ENCODE measurements around the gene EHMT1.

EHMT1 gene

DNA sequence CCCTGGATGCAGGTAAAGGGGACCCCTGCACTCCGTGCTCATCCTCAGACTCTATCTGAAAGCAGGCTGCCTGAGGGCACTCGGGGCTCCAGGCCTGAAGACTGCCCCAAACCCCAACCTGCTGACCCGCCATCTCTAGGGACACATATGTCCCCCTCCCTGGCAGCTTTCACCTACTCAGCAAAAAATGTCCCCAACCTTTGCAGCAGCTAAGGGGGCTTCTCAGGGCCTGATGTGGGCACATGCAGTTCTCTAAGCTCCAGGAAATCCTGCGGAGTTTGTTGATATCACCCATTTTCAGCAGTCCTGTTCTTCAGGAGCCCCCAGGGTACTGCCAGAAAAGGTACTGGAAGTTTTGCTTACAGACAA is 37.9 kb upstream of the EHMT1 start:
- H3K9me2 ChIP-seq (ENCODE audit: low read depth, low read length): no peaks in the 10 kb centered on the region
- H3K4me1 ChIP-seq (ENCODE audit: insufficient read depth, low read length, severe bottlenecking): peaks cover 38% of the 10 kb centered on the region
- H3K9ac ChIP-seq (ENCODE audit: low read length): no peak overlapping the region
- H4K20me1 ChIP-seq (ENCODE audit: insufficient read depth, low read length): no peaks in the 10 kb centered on the region
- H3K4me3 ChIP-seq (ENCODE audit: low read depth, low read length, poor library complexity, severe bottlenecking): no peak overlapping the region
- no peaks in the 10 kb centered on the region for H3K9me3 ChIP-seq (ENCODE audit: low read length)
- H3K79me2 ChIP-seq (ENCODE audit: insufficient read depth, low read length): peaks cover 15% of the 10 kb centered on the region
- no peak for TF ChIP-seq EZH2 (IDR thresholded peaks at IDR 0.05; ENCODE audit: borderline replicate concordance, low read length)
- TF ChIP-seq, protein P1, sequence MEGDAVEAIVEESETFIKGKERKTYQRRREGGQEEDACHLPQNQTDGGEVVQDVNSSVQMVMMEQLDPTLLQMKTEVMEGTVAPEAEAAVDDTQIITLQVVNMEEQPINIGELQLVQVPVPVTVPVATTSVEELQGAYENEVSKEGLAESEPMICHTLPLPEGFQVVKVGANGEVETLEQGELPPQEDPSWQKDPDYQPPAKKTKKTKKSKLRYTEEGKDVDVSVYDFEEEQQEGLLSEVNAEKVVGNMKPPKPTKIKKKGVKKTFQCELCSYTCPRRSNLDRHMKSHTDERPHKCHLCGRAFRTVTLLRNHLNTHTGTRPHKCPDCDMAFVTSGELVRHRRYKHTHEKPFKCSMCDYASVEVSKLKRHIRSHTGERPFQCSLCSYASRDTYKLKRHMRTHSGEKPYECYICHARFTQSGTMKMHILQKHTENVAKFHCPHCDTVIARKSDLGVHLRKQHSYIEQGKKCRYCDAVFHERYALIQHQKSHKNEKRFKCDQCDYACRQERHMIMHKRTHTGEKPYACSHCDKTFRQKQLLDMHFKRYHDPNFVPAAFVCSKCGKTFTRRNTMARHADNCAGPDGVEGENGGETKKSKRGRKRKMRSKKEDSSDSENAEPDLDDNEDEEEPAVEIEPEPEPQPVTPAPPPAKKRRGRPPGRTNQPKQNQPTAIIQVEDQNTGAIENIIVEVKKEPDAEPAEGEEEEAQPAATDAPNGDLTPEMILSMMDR (IDR thresholded peaks at IDR 0.05; ENCODE audit: low read length): no peak
- peaks cover 51% of the 10 kb centered on the region for H3K36me3 ChIP-seq (ENCODE audit: insufficient read depth, low read length)
- H3K27ac ChIP-seq (ENCODE audit: low read depth, low read length, poor library complexity, severe bottlenecking): peak overlapping the region; percentile 61
- no peaks in the 10 kb centered on the region for H3F3A ChIP-seq (ENCODE audit: insufficient read depth, low read length)
- H3K27me3 ChIP-seq (ENCODE audit: insufficient read depth, low read length): no peaks in the 10 kb centered on the region
- no peak overlapping the region for H3K4me2 ChIP-seq (ENCODE audit: low read length)
- no peak overlapping the region for H2AFZ ChIP-seq (ENCODE audit: low read length)

DNA sequence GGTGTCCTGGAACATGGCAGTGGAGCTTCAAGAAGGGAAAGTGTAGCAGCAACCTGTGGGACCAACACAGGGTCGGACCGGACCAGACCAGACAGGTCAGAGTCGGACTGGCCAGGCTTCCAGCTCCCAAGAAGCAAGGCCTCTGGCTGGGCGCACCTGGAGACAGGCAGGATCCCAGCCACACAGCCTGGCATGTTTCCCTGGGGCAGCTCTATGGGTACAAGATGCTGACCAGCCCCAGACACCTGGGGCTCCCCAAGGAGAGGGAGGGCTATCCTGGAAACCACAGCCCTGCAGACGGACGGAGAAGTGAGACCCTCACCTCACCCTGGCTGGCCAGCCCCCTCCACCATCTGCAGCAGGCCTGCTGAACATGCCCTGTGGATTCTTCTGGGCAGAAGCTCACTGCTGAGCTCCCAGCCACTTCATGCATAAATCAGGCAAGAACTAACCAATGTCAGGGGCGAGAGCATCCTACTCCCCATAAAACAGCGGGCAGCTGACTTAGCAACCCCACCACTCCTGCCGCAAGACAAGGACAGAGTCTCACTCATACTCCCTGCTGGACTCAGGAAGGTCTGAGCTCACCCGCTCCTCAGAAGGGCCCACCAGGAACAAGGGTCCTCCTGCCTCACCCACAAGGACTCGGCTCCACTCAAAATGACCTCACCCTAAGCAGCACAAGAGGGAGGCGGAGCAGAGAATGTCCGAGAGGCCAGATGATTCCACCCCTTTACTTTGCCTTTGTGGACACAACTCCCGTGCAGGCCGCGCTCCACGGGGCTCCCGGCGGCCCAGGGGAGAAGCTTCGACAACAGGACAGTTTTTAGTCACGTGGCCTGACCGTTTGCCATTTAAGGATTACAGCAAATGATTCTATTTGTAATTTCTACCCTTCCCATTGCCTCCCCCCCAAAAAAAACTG is 37.2 kb upstream of the EHMT1 start:
- Histone ChIP-seq H3K9me2 (ENCODE audit: low read depth, low read length) (no peaks in the 10 kb centered on the region), H3K36me3 (ENCODE audit: insufficient read depth, low read length) (peaks cover 58% of the 10 kb centered on the region)

GRCh38 chr9:137582286-137582860 is 36.4 kb upstream of the EHMT1 start:
- Histone ChIP-seq H4K20me1 (ENCODE audit: insufficient read depth, low read length) (no peaks in the 10 kb centered on the region), H3K27me3 (ENCODE audit: insufficient read depth, low read length) (no peaks in the 10 kb centered on the region), H3K4me3 (ENCODE audit: low read depth, low read length, poor library complexity, severe bottlenecking) (no peak overlapping the region), H3K9me3 (ENCODE audit: low read length) (no peaks in the 10 kb centered on the region), H3K27ac (ENCODE audit: low read depth, low read length, poor library complexity, severe bottlenecking) (no peak overlapping the region), H3K36me3 (ENCODE audit: insufficient read depth, low read length) (peaks cover 65% of the 10 kb centered on the region), H3K4me2 (ENCODE audit: low read length) (no peak overlapping the region), H3K9ac (ENCODE audit: low read length) (no peak overlapping the region), H3K79me2 (ENCODE audit: insufficient read depth, low read length) (peaks cover 9% of the 10 kb centered on the region), H3K9me2 (ENCODE audit: low read depth, low read length) (no peaks in the 10 kb centered on the region), H2AFZ (ENCODE audit: low read length) (no peak overlapping the region), H3K4me1 (ENCODE audit: insufficient read depth, low read length, severe bottlenecking) (peaks cover 24% of the 10 kb centered on the region), H3F3A (ENCODE audit: insufficient read depth, low read length) (no peaks in the 10 kb centered on the region)
- TF ChIP-seq EZH2 (IDR thresholded peaks at IDR 0.05; ENCODE audit: borderline replicate concordance, low read length): no peak
- TF ChIP-seq, protein P1 (IDR thresholded peaks at IDR 0.05; ENCODE audit: low read length): peak; percentile 75

More for the DNA sequence above, 37.2 kb upstream of the EHMT1 start:
- no peaks in the 10 kb centered on the region for H3K27me3 ChIP-seq (ENCODE audit: insufficient read depth, low read length)
- no peaks in the 10 kb centered on the region for H3K9me3 ChIP-seq (ENCODE audit: low read length)
- no peaks in the 10 kb centered on the region for H4K20me1 ChIP-seq (ENCODE audit: insufficient read depth, low read length)
- no peak overlapping the region for H3K9ac ChIP-seq (ENCODE audit: low read length)
- H3K4me3 ChIP-seq (ENCODE audit: low read depth, low read length, poor library complexity, severe bottlenecking): no peak overlapping the region
- H3K79me2 ChIP-seq (ENCODE audit: insufficient read depth, low read length): peaks cover 15% of the 10 kb centered on the region
- H3K4me1 ChIP-seq (ENCODE audit: insufficient read depth, low read length, severe bottlenecking): peaks cover 31% of the 10 kb centered on the region
- H2AFZ ChIP-seq (ENCODE audit: low read length): no peak overlapping the region
- H3K27ac ChIP-seq (ENCODE audit: low read depth, low read length, poor library complexity, severe bottlenecking): peak overlapping the region; percentile 61
- H3F3A ChIP-seq (ENCODE audit: insufficient read depth, low read length): no peaks in the 10 kb centered on the region
- H3K4me2 ChIP-seq (ENCODE audit: low read length): no peak overlapping the region
- TF ChIP-seq EZH2 (IDR thresholded peaks at IDR 0.05; ENCODE audit: borderline replicate concordance, low read length): no peak
- TF ChIP-seq, protein P1 (IDR thresholded peaks at IDR 0.05; ENCODE audit: low read length): no peak

Data from OCI-LY1 (cell line).